ENCODE results near the gene HNRNPC.

Gene HNRNPC

DNA sequence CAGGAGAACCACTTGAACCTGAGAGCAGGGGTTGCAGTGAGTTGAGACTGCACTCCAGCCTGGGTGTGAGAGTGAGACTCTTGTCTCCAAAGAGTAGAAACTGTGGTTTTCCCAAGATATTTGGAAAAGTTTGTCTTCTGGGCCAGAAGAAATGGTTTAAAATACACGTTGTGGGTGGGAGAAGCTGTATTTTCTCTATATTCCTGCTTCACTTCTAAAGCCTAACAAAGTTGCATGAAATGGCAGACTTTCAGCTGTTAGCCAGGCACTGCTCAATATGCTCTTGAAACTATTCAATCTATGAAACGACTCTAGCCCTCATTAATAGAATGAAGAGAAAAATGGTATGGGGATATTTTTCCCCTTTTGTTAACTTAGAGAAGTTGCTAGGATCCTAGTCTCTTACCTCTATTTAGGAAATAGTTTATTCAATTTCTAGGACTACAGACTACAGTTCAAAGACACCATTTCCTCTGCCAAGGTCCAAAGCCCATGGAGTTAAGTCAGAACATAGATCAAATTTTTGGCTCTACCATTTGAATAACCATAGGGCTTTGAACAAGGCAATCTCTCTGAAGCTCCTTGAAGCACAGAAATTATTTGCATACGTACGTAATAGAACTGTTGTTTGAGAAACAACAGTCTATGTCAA lies 64.1 kb downstream of the HNRNPC start:
- in situ Hi-C loops (cut with HindIII; ENCODE audit: low sequenced_read_pairs), result loop anchor here (10.0 kb wide), 1 partner anchor 200 kb away; no protein-coding TSS in a partner anchor
- TF ChIP-seq, protein P1, sequence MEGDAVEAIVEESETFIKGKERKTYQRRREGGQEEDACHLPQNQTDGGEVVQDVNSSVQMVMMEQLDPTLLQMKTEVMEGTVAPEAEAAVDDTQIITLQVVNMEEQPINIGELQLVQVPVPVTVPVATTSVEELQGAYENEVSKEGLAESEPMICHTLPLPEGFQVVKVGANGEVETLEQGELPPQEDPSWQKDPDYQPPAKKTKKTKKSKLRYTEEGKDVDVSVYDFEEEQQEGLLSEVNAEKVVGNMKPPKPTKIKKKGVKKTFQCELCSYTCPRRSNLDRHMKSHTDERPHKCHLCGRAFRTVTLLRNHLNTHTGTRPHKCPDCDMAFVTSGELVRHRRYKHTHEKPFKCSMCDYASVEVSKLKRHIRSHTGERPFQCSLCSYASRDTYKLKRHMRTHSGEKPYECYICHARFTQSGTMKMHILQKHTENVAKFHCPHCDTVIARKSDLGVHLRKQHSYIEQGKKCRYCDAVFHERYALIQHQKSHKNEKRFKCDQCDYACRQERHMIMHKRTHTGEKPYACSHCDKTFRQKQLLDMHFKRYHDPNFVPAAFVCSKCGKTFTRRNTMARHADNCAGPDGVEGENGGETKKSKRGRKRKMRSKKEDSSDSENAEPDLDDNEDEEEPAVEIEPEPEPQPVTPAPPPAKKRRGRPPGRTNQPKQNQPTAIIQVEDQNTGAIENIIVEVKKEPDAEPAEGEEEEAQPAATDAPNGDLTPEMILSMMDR (IDR thresholded peaks at IDR 0.05; ENCODE audit: low read depth, low read length, missing control alignments), result no peak
- no peak overlapping the region for H3K4me3 ChIP-seq (ENCODE audit: low read depth, low read length)
- DNase-seq (ENCODE audit: low read depth), result no peak

DNA sequence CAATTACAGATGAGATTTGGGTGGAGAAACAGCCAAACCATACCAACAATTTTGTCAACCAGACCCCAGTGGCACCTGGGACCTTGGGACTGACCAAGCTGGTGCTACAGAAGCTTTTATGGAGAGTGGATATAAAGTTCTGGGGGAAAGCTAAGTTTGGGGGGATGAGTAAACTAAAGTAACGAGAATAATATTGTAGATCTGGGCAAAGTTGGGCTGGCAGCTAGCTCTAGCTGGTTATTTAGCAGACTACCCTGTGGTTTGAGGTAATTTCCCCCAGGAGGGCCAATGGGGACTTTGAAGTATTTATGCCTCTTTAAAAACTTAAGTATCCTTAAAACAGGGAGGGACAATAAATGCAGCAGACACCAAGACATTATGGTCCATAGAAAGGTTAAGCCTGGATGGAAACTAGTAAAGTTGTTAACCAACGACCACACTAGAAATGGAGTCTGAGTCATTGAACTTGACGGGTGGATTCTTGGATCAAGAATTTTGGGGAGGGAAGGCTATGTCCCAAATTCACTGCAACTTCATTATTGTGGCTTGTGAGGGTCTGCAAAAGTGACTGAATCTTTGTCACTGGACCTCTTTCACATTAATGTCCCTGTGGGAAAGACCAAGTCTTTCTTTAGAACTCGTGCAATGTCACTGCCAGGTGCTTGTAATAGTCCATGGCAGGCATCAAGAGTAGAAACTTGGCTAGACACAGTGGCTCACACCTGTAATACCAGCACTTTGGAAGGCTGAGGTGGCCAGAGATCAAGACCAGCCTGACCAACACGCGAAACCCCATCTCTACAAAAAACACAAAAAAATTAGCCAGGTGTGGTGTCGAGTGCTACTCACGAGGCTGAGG lies 64.8 kb downstream of the HNRNPC start:
- DNase-seq (ENCODE audit: low read depth), result no peak
- TF ChIP-seq, protein P1 (IDR thresholded peaks at IDR 0.05; ENCODE audit: low read depth, low read length, missing control alignments), result no peak
- H3K4me3 ChIP-seq (ENCODE audit: low read depth, low read length), result no peak overlapping the region
- in situ Hi-C loops (cut with HindIII; ENCODE audit: low sequenced_read_pairs), result loop anchor here (10.0 kb wide), 1 partner anchor 200 kb away; no protein-coding TSS in a partner anchor

DNA sequence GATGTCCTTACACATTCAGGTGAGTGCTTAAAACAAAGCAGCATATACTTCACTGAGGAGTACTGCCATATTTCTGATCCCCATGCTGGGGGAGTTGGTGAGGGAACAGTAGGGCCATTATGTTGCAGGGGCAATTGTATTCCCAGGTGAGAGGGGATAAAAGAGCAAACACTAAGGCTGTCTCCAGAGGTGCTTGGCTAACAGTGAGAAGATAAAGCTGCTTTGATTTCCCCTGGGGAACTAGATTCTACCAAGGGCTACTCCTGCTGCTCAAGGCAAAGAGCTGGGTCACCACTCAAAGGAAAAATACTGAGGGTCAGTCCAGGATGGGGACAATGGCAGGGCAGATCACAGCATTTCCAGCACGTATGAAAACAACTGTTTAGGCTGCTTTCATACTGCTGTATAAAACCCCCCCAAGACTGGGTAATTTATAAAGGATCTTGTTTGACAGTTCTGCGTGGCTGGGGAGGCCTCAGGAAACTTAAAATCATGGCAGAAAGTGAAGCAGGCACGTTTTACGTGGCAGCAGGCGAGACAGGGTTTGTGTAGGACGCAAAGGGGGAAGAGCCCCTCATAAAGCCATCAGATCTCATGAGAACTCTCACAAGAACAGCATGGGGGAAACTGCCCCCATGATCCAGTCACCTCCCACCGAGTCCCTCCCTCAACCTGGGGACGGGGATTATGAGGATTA lies 65.6 kb downstream of the HNRNPC start:
- in situ Hi-C loops (cut with HindIII; ENCODE audit: low sequenced_read_pairs), result loop anchor here (10.0 kb wide), 1 partner anchor 201 kb away; no protein-coding TSS in a partner anchor
- H3K4me3 ChIP-seq (ENCODE audit: low read depth, low read length), result no peak overlapping the region
- TF ChIP-seq, protein P1 (IDR thresholded peaks at IDR 0.05; ENCODE audit: low read depth, low read length, missing control alignments), result no peak
- no peak for DNase-seq (ENCODE audit: low read depth)

DNA sequence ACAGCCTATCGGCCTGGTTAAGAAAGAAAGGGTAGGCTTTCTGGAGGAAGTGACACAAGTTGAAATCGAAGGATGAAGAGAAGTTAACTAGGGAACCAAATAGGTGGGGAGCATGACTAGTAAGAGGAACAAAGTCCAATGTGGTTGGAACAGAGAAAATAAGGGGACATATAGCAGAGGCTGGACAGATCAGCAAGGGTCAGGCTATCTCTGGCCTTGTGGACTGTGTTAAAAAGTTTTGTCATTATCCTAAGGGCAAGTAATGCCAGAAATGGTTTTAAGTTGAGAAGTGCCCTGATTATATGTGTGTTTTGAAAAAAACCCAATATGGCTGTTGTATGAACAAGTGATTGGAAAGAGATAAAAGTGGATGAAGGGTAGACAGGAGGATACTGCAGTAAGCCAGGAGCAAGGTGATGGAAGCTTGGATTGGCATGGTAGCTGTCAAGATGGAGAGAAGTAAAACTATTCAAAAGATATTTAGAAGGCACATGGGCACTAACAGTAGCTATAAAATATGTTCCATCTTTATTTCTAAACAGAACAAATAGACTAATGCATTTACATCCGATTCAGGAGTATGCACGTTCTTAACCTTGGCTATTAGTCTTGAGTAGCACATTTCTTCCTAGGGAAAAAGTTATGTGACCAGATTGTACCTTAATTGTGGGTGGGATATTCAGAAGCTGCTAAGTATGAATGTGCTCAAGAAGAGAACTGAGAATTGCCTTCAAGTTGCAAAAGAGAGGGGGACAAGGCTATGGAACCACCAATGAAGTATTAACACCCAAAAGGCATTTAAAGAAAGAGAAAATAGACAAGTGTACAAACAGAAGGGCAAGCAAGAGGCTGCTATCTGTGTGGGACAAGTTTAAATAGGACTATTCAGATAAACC lies 66.5 kb downstream of the HNRNPC start:
- TF ChIP-seq, protein P1 (IDR thresholded peaks at IDR 0.05; ENCODE audit: low read depth, low read length, missing control alignments), result no peak
- no peak for DNase-seq (ENCODE audit: low read depth)
- no peak overlapping the region for H3K4me3 ChIP-seq (ENCODE audit: low read depth, low read length)
- in situ Hi-C loops (cut with HindIII; ENCODE audit: low sequenced_read_pairs), result loop anchor here (10.0 kb wide), 1 partner anchor 202 kb away; no protein-coding TSS in a partner anchor

DNA sequence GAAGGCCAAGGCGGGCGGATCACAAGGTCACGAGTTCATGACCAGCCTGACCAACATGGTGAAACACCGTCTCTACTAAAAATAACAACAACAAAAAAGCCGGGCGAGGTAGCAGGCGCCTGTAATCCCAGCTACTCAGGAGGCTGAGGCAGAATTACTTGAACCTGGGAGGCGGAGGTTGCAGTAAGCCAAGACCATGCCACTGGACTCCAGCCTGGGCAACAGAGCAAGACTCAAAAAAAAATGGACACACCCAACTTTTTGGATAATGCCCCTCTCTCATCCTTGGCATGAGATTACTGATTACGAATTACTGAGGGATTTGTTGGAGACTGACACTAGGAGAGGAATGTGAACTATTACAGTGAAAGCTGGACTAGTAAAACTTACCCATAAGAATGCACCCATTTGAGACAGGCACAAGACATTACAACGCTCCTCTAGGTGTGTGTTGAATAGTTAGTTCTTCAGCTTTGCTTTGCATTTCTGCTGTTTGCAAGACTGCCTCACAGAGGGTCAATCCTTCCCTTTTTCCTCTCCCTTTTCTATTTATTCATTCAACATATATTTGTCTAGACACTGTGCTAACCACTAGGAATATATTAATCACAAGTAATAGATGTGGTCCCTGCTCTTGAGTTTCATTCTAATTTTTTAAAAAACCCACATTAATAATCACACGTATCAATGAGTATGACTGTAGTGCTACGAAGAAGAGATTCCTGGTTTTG lies 67.3 kb downstream of the HNRNPC start:
- TF ChIP-seq, protein P1 (IDR thresholded peaks at IDR 0.05; ENCODE audit: low read depth, low read length, missing control alignments), result no peak
- no peak overlapping the region for H3K4me3 ChIP-seq (ENCODE audit: low read depth, low read length)
- DNase-seq (ENCODE audit: low read depth), result no peak
- in situ Hi-C loops (cut with HindIII; ENCODE audit: low sequenced_read_pairs), result loop anchor here (10.0 kb wide), 1 partner anchor 203 kb away; no protein-coding TSS in a partner anchor

Data from astrocyte of the cerebellum (primary cell).